Lower leg skin (tissue), 3 donors: ENCODE data around the gene FAM163A.

ENCODE experiments used
- CTCF ChIP-seq, 3 donors: fragments of 450-650 bp; IDR thresholded peaks; one replicate each; pipeline ENCODE4 v1.5.1; 2016; ENCODE audit warnings: antibody characterized with exemption in 3 of 3, mild to moderate bottlenecking in 3 of 3, moderate library complexity in 2 of 3
- POLR2A ChIP-seq, 2 donors: fragments of 450-650 bp; IDR thresholded peaks; one replicate each; pipeline ENCODE4 v1.6.1; 2016 to 2017; ENCODE audit warnings: antibody characterized with exemption in 2 of 2, mild to moderate bottlenecking in 1 of 2, moderate library complexity in 1 of 2

- TF ChIP-seq CTCF (IDR thresholded peaks at IDR 0.05) (no peak), POLR2A (IDR thresholded peaks at IDR 0.05) (no peak)
Observed at GRCh38 chr1:179761296-179761695, 18.2 kb downstream of the FAM163A start.
